ENCODE data around the gene GRIN3B. TPM values are rescaled to one million over a fixed set of nuclear protein-coding genes. Genes with fewer than 3 reads are reported as not detected.

The GRIN3B gene
- total RNA-seq, 1 donor from 2014 or later = 0.95 TPM

DNA sequence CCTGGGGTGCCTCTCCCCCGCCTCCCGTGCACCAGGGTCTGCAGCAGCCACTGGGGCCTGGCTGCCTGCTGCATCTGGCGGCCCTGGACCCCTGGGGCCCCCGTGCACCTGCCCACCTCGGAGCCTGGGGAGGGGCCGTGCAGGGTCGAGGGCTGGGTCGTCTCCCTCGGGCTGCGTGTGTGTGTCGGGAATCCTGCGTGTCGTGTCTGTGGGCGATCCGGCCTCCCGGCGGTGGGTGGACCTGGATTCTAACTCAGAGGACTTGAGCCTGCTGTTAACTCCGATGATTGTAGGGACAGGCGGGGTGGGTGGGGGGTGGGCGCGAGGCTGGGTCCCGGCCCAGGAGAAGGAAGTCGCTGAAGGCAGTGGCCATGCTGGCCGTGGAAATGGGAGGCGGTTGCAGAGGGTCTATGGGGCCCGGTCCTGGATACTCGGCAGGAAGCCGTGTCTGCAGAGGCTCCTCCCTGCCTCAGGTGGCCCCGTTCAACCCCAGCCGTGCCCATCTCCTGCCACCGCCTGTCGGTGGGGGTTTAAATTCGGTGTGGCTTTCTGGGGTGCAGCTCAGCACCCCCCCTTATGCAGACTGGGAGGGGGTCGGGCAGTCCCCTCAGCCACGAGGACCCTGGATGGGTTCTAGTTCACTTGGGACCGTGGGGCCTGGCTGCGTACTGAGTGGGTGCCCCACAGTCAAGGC lies 25.5 kb upstream of the GRIN3B start:
- no peaks in the 10 kb centered on the region for H3K9me3 Mint-ChIP-seq (ENCODE audit: unreplicated experiment)
- no peak for DNase-seq (ENCODE audit: low spot score)
- H3K36me3 Mint-ChIP-seq (ENCODE audit: low read depth, unreplicated experiment) = peaks cover 17% of the 10 kb centered on the region
- no peak overlapping the region for H3K27ac Mint-ChIP-seq (ENCODE audit: unreplicated experiment)
- peaks cover 4% of the 10 kb centered on the region for H3K27me3 Mint-ChIP-seq (ENCODE audit: unreplicated experiment)
- H3K4me1 Mint-ChIP-seq (ENCODE audit: unreplicated experiment) = no peaks in the 10 kb centered on the region
- no peak overlapping the region for H3K4me3 Mint-ChIP-seq (ENCODE audit: unreplicated experiment)
- TF ChIP-seq, protein P1, sequence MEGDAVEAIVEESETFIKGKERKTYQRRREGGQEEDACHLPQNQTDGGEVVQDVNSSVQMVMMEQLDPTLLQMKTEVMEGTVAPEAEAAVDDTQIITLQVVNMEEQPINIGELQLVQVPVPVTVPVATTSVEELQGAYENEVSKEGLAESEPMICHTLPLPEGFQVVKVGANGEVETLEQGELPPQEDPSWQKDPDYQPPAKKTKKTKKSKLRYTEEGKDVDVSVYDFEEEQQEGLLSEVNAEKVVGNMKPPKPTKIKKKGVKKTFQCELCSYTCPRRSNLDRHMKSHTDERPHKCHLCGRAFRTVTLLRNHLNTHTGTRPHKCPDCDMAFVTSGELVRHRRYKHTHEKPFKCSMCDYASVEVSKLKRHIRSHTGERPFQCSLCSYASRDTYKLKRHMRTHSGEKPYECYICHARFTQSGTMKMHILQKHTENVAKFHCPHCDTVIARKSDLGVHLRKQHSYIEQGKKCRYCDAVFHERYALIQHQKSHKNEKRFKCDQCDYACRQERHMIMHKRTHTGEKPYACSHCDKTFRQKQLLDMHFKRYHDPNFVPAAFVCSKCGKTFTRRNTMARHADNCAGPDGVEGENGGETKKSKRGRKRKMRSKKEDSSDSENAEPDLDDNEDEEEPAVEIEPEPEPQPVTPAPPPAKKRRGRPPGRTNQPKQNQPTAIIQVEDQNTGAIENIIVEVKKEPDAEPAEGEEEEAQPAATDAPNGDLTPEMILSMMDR (IDR thresholded peaks at IDR 0.05; ENCODE audit: unreplicated experiment) = no peak

DNA sequence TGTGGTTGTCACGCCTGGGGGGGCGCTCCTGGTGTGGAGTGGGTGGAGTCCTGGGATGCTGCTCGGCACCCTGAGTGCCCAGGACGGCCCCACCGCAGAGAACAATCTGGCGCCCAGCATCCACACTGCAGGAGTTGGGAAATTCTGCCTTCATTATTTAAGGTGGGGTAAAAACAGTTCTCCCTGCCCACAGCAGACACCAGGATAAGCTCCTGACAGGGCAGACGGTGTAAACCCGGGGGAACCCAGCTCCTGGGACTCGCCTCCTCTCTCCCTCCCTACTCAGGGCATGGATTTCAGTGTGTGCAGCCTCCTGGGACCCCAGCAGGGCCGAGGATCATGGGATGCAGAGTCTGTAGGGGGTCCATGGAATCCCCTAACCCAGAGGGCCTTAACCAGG lies 23.7 kb upstream of the GRIN3B start:
- no peak overlapping the region for H3K4me3 Mint-ChIP-seq (ENCODE audit: unreplicated experiment)
- no peak overlapping the region for H3K27ac Mint-ChIP-seq (ENCODE audit: unreplicated experiment)
- no peak for DNase-seq (ENCODE audit: low spot score)
- TF ChIP-seq, protein P1 (IDR thresholded peaks at IDR 0.05; ENCODE audit: unreplicated experiment) = no peak
- H3K9me3 Mint-ChIP-seq (ENCODE audit: unreplicated experiment) = no peaks in the 10 kb centered on the region
- no peaks in the 10 kb centered on the region for H3K4me1 Mint-ChIP-seq (ENCODE audit: unreplicated experiment)
- peaks cover 2% of the 10 kb centered on the region for H3K27me3 Mint-ChIP-seq (ENCODE audit: unreplicated experiment)
- peaks cover 11% of the 10 kb centered on the region for H3K36me3 Mint-ChIP-seq (ENCODE audit: low read depth, unreplicated experiment)

DNA sequence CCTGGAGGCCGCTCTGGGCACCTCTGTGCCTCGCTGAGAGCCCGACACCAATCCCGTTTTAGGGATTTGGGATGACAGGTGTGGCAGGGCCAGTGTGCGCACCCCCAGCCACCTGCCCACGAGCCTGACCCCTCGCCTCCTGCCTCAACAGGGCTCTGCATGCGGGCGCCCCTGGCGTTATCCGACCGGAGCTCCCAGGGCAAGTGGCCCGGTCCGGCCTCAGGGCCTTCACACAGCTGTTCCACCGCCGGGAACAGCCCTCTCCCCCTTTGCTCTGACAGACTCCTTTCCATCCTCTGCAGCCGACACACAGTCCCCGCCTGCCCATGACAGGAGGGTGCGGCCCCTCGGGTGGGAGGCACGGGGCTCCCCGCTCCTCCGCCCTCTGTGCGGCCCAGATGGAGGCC lies 23.2 kb upstream of the GRIN3B start:
- Mint-ChIP-seq H3K36me3 (ENCODE audit: low read depth, unreplicated experiment) (peaks cover 11% of the 10 kb centered on the region), H3K27me3 (ENCODE audit: unreplicated experiment) (peaks cover 2% of the 10 kb centered on the region), H3K27ac (ENCODE audit: unreplicated experiment) (no peak overlapping the region), H3K4me1 (ENCODE audit: unreplicated experiment) (no peaks in the 10 kb centered on the region), H3K4me3 (ENCODE audit: unreplicated experiment) (no peak overlapping the region), H3K9me3 (ENCODE audit: unreplicated experiment) (no peaks in the 10 kb centered on the region)
- no peak for DNase-seq (ENCODE audit: low spot score)
- TF ChIP-seq, protein P1 (IDR thresholded peaks at IDR 0.05; ENCODE audit: unreplicated experiment) = no peak

DNA sequence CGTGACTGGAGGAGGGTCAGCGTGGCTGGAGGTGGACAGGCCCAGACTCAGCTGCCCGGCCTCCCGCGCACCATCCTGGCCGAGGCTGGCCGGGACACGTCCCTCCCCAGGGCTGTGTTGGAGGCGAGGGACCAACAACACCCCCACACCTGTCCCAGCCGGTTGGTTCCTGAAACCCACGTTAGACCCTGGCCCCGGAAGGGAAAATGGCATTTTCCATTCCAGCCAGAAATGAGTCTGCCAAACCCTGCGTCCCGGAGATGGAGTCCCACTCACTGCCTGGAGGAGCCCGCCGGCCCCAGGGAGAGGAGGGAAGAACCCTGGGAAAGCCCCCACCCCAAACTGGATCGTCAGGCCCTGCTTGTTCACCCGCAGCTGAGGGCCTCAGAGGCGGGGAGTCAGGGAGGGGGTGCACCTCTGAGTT lies 20.9 kb upstream of the GRIN3B start:
- Mint-ChIP-seq H3K4me3 (ENCODE audit: unreplicated experiment) (no peak overlapping the region), H3K36me3 (ENCODE audit: low read depth, unreplicated experiment) (peaks cover 6% of the 10 kb centered on the region), H3K27me3 (ENCODE audit: unreplicated experiment) (peaks cover 2% of the 10 kb centered on the region), H3K4me1 (ENCODE audit: unreplicated experiment) (no peaks in the 10 kb centered on the region), H3K9me3 (ENCODE audit: unreplicated experiment) (no peaks in the 10 kb centered on the region), H3K27ac (ENCODE audit: unreplicated experiment) (no peak overlapping the region)
- TF ChIP-seq, protein P1 (IDR thresholded peaks at IDR 0.05; ENCODE audit: unreplicated experiment) = no peak
- DNase-seq (ENCODE audit: low spot score) = no peak

DNA sequence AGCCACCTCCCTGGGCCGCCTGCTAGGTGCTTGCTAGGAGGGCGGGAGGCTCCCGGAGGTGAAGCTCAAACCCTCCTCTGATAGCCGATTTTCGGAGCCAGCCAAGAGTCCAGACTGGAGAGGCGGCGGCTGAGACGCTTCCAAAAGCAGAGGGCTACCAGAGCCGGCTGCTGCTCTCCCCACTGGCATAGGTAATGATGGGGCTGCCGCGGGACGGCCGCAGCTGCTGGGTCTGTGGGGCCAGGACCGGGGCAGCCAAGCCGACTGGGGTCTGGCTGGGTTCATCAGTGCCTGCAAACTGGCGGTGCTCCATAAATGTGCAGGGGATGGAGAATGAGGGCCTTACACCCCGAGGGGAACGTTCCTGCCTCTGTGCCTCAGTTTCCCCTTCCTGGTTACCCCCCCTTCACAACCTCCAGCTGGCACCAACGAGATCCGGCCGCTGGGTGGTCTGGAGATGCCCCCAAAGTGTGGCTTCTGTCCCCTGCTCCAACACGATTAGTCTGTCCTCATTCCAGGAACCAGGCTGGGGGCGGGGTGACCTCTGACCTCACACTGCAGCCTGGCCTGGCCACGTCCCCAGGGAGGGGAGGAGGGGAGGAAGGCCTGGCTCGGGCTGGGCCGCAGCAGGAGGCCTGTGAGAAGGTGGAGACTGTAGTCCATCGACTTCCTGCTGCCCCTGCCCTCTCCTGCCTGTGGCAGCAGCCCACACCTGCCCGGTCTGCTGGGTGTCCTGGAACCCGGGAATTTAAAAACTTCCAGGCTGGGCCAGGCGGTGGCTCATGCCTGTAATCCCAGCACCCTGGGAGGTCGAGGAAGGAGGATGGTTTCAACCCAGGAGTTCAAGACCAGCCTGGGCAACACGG lies 19.9 kb upstream of the GRIN3B start:
- Mint-ChIP-seq H3K4me3 (ENCODE audit: unreplicated experiment) (peak overlapping the region; percentile 21), H3K36me3 (ENCODE audit: low read depth, unreplicated experiment) (peaks cover 4% of the 10 kb centered on the region), H3K27me3 (ENCODE audit: unreplicated experiment) (peaks cover 3% of the 10 kb centered on the region), H3K9me3 (ENCODE audit: unreplicated experiment) (no peaks in the 10 kb centered on the region), H3K27ac (ENCODE audit: unreplicated experiment) (no peak overlapping the region), H3K4me1 (ENCODE audit: unreplicated experiment) (peaks cover 4% of the 10 kb centered on the region)
- DNase-seq (ENCODE audit: low spot score) = no peak
- TF ChIP-seq, protein P1 (IDR thresholded peaks at IDR 0.05; ENCODE audit: unreplicated experiment) = no peak

Measured in endothelial cell (in vitro differentiated cells).